Measurements from ENCODE around the gene B3GALT4.
"Not testable (repeated sequence)": the region's sequence is repeated elsewhere in the genome, so short reads cannot be mapped to it uniquely, and the experiment has no call there.

The B3GALT4 gene

DNA sequence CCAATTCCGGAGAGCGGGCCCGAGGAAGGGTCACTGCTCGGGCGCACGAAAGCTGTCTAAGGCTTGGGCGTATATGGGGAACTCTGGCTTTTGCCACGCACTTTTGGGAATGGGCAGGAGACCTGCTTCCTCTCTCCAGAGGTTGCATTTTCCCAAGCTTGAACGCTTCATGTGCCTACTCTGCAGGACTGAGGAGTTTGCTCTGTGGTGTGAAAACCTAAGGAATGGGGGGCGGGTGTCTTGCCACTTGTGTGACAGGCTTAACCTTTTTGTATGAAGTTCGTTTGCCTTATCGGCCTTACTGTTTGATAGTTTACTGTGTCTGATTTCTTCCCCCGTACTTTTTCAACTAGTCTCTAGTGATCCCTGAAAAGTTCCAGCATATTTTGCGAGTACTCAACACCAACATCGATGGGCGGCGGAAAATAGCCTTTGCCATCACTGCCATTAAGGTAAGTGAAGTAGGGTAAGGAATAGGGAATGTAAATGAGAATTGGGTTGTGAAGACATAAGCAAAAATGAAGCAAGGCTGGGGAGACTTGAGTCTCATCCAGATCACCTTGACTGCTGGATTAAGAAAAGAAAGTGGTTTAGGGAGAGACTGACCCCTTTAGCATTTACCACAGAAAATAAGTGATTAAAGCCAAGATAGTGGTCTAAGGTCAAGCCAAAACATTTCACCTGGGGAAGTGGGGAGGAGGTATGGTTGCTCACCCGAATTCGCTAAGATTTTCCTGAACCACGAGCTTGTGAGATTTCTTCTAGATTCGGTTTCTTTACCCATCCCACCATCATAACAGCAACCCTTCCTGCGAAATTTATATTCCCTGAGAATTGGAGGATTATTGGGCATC lies 4.4 kb upstream of the B3GALT4 start:
- no peak for DNase-seq

DNA sequence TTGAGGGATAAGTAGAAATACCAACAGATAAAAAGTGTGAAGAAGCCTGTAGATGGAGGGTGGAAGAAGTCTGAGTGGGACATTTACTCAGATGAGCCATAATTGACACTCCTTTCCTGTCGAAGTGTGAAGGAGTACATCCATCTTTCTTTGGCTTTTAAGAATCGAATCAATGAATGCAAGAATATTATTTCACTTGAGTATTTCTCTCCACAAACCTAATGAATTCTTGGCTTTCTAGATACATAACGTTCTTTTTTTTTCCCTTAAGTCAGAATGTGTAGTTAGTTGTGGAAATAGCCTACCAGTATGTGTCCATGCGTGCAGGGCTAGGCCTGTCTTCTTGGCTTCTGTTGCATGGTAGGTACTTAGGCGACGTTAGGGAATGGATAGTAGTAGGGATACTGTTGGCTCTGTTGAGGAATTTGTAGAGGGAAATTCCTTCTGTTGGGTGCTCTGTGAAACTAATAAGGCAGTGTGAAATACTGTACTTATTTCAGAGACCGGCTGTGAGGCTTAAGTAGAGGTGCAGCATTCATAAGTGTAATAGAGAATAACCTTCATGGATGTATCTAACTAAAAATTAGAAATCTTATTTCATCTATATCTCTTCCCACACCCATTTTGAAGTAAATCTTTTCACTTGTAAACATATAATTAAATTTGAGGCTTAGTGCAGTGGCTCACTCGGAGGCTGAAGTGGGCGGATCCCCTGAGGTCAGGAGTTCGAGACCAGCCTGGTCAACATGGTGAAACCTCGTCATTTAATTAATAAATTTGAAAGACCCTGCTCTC lies 3.6 kb upstream of the B3GALT4 start:
- DNase-seq = no peak

DNA sequence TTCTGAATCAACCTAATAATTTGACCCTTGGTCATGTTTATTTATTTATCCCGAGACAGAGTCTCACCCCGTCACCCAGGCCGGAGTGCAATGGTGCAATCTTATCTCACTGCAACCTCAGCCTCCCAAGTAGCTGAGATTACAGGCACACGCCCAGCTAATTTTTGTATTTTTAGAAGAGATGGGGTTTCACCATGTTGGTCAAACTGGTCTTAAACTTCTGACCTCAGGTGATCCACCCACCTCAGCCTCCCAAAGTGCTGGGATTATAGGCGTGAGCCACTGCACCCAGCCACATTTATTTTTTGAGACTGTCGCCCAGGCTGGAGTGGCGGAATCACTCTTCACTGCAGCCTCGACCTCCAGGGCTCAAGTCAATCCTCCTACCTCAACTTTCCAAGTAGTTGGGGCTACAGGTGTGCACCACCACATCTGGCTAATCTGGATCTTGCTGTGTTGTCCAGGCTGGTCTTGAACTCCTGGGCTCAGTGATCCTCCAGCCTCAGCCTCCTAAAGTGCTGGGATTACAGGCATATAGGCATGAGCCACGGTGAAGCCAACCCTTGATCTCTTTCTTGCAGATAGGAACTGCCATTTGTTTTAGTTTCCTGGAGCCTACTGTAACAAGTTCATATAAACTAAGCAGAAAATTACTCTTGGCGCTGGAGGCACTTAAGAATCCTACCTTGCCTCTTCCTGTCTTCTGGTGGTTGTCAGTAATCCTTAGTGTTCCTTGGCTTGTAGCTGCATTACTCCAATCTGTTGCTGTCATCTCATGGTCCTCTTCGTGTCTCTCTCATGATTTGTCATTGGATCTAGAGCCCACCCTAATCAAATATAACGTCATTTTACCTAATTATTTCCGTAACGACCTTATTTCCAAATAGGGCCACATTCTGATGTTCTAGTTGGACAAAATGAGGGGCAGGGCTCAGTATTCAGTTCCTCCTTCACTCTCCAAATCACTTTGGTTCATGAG lies 2.7 kb upstream of the B3GALT4 start:
- no peak for DNase-seq

DNA sequence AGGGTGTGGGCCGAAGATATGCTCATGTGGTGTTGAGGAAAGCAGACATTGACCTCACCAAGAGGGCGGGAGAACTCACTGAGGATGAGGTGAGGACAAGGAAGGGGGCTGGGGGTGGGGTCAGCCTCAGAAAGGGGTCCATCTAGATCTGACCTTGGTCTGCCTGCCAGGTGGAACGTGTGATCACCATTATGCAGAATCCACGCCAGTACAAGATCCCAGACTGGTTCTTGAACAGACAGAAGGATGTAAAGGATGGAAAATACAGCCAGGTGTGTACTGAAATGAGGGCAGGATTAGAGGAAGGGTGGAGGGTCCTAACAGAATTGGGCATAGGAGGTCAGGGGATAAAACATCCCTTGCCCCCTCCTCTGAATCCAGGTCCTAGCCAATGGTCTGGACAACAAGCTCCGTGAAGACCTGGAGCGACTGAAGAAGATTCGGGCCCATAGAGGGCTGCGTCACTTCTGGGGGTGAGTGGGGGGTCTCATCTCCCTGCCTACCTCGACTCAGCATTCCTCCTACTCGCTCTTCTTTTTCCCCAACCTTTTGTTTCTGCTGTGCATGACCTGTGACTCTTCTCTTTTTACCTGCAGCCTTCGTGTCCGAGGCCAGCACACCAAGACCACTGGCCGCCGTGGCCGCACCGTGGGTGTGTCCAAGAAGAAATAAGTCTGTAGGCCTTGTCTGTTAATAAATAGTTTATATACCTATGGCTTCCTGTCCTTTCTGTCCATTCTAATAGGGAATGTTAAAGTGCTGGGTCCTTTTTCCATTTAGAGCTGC lies 935 bp upstream of the B3GALT4 start:
- not testable (repeated sequence) for DNase-seq

DNA sequence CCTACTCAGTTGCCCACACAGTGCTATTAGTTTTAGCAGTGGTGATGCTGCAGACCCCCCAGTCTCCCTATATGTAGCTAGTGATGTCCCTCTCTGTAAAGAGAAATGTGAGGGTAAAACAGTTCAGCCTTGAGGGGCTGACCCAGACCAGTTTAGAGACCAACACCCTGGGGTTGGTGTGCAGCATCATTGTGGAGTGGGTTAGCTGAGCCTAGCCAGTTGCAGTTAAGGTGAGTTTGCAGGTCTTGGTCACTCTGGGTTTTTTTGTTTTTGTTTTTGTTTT lies 401 bp upstream of the B3GALT4 start:
- DNase-seq = no peak

DNA sequence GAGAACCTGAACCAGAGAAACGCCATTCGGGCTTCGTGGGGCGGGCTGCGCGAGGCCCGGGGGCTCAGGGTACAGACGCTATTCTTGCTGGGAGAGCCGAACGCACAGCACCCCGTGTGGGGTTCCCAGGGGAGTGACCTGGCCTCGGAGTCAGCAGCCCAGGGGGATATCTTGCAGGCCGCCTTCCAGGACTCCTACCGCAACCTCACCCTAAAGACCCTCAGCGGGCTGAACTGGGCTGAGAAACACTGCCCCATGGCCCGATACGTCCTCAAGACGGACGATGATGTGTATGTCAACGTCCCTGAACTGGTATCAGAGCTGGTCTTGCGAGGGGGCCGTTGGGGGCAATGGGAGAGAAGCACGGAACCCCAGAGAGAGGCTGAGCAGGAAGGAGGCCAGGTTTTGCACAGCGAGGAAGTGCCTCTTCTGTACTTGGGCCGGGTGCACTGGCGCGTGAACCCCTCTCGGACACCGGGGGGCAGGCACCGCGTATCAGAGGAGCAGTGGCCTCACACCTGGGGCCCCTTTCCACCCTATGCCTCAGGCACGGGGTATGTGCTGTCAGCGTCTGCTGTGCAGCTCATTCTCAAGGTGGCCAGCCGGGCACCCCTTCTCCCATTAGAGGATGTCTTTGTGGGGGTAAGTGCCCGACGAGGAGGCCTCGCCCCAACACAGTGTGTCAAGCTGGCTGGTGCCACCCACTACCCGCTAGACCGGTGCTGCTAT lies 904 bp downstream of the B3GALT4 start:
- peak; percentile 39 for DNase-seq

DNA sequence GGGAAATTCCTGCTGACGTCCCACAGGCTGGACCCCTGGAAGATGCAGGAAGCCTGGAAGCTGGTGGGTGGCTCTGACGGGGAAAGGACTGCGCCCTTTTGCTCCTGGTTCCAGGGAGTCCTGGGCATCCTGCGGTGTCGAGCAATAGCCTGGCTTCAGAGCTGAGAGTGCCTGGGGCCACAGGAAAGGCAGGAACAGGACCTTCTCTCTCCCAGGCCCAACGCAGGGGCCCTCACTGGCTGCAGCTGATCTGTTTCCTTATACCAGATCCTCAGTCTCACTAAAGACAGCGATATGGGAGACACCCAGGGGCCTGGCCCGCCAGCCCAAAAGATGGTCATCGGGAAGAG lies 1.4 kb downstream of the B3GALT4 start:
- no peak for DNase-seq

DNA sequence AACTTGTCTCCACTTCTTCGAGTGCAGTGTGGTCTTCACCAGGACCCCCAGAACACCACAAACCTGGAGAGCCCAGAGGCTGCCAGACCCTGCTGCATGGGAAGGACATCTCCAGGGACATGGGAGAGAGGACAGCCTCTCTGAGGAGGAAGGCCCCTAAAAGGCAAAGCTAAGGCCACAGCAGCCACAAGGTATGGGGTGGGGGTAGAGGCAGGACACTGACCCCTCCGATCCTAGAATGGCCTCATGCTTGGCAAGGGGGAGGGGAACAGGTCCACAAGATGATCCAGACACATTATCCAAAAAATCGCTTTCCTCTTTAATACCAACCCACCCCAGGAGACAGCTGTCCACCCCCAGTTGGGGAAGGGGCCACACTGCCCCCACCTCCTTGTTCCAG lies 1.9 kb downstream of the B3GALT4 start:
- no peak for DNase-seq

DNA sequence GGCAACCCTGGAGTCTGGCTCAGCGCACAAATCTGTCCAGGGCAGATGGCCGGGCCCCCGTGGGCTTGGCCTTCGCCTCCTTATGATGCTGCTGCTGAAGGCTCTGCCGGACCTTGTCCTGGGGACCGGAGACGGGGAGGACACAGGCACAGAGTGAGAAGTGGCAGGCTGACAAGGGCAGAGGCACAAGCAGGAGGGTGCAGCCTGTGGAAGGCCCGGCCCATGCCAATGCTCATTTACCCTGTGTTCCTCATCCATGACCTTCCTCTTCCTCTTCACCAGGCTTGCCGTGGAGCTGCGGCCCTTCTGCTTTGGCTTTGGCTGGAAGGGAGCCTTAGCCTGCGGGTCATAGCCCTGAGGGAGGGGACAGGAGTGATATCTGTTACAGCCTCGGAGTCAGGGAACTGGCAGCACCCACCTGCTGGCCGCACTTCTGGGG lies 2.4 kb downstream of the B3GALT4 start:
- no peak for DNase-seq

DNA sequence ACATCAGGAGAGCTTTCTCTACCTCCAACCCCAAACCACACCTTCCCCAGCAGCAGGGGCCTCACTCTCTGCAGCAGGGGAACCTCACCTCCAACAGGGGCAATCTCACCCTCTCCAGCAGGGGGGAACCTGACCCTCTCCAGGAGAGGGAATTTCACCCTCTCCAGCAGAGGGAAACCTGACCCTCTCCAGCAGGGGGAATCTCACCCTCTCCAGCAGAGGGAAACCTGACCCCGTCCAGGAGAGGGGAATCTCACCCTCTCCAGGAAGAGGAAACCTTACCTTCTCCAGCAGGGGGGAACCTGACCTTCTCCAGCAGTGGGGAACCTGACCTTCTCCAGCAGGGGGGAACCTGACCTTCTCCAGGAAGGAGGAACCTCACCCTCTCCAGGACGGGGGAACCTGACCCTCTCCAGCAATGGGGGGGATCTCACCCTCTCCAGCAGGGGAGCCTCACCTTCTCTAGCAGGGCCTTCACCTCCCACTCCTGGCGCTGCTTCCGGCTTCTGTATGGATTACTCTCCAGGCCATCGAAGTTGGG lies 3.1 kb downstream of the B3GALT4 start:
- DNase-seq = no peak

DNA sequence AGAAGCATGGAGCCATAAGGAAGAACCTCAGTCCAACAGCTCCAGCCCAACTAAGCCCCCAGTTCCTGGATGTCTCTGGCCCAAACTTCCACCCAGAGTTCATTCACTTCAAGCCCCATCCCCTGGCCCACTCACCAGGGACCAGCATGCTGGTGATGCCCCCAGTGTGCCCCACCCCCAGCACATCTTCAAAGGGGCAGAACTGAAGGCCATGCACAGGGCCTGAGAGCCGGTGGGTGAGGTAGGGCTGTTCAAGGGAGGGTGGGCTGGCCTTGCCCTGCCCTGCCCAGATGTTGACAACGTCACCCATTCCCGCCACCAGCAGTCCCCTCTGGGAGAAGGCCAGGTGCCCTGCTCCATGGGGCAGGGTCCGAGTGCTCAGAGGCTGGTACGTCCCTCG lies 3.6 kb downstream of the B3GALT4 start:
- no peak for DNase-seq

DNA sequence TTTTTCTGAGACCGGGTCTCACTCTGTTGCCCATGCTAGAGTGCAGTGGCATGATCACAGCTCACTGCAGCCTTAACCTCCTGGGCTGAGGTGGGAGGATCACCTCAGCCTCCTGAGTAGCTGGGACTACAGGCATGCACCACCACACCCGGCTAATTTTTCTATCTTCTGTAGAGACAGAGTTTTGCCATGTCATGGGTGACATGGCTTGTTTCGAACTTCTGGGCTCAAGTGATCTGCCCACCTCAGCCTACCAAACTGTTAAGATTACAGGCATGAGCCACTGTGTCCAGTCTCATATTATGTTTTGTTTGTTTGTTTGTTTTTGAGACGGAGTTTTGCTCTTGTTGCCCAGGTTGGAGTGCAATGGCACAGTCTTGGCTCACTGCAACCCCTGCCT lies 8.3 kb downstream of the B3GALT4 start:
- not testable (repeated sequence) for DNase-seq

DNA sequence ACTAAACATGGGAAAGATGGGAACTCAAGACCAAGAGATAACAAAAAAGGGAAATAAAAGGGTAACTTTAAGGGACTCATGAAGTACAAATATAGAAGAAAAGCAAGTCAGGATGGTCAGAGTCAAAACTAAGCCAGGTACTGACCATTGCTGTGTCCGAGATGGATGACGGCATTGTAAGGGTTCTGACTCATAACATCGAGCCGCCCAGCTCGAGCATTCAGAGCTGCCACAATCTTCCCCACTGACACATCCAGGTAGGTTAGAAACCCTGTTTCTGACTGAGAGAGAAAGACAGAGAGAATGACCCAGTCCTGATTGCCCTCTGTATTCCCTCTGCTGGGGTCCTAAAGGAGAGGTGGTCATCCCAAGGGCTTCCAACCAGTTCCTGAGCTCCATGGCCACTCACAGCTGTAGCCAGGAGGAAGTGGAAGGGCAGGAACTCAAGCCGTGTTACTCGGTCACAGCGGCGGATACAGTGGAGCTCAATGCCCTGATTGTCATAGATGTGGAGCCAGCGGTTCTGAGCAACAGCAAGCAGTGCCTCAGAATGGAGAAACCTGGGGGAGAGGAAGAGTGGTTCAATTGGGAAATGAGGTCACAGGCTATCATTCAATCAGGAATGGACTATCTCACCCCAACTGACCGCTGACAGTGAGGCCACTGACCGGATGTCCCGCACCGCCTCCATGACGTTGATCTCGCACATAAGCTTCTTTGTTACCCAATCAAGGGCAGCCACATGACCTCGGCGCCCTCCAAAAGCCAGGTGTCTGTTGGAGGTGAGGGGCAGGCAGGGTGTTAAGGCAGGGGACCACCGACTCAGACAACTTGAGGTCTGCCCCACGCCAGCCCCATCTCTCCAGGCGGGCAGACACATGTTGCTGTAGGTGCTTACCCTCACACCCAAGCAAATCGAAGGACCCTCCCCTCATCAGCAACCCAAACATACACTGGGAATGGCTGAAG lies 10.3 kb downstream of the B3GALT4 start:
- DNase-seq = no peak

DNA sequence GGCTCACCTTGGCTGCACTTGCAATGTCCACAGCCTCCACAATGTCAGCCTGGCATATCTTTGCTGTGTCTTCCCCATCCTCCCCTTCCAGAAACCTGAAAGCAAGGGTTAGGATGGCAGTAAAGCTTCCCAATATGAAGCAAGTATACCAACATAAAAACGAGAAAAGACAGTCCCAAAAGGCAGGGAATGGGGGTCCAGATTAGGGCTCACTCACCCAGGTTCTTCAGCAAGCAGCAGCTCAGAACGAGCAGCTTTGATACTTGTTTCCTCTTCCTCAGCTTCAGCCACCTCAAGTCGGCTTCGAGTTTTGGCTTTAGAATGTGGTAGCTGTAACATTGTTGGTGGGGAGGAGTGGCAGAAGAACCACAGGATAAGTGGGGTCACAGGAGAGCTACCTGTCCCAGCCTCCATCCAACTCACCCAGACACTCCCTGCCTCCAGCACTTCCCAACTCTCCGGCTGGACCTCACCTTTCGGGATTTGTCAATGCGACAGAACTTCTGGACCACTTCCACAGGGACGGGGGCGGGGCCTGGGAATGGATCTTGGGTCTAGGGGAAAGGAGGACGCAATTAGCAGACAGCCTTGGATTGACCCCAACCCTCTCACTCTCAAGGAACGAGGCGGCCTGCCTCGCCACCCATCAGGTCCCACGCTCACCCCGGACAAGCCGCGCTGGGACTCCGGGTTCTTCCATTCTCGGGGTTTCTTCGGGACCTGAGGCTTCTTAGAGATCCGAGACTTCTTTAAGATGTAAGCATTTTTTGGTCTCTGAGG lies 11.4 kb downstream of the B3GALT4 start:
- DNase-seq = no peak

DNA sequence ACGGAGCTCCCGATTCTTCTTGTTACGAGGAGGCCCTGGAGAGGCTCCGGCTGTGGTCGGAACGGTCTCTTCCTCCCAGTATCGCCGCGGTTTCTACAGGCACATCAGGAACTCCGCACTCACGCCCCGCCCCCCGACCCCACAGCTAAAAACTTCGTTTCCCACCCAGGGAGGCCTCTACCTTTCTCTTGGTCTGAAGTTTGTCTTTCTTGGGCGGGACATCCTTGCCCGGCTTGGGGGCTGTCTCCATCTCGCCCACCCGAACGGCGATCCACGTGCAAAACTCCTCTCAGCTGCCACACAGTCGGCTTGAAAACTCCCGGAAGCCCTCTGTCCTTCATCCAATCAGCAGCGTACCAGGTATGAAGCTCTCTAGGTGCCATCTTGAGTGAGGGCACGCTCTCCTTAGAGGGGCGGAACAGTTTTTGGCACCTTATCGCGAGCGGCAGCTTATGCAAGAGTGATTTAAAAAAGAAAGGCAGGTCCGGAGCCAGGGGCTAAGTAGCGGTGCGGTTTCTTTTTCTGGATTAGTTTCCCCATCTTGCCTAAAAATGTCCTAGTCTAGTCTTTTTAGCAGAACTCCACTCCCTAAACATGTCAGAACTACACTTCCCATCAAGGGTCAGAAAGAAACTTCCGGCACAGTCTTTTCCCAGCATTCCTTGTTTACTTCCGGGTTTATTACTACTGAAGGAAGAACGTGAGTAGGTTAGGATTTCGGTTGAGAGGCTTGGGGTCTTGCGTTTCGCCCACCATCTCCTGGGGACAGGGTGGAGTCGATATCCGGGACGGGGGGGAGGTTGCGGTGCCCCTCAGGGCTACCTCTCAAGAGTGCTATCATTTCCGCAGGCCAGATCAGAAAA lies 12.2 kb downstream of the B3GALT4 start, which contains the start of the genes PFDN6 and WDR46:
PFDN6 (plus strand) TSS at position 681 of the 863 bp plus-strand sequence. CDS start 256 bp downstream, outside the sequence.
WDR46 (minus strand) TSS at position 319 of the 863 bp plus-strand sequence; CDS start at position 250, 69 bp downstream.
- peak; percentile 87 for DNase-seq

DNA sequence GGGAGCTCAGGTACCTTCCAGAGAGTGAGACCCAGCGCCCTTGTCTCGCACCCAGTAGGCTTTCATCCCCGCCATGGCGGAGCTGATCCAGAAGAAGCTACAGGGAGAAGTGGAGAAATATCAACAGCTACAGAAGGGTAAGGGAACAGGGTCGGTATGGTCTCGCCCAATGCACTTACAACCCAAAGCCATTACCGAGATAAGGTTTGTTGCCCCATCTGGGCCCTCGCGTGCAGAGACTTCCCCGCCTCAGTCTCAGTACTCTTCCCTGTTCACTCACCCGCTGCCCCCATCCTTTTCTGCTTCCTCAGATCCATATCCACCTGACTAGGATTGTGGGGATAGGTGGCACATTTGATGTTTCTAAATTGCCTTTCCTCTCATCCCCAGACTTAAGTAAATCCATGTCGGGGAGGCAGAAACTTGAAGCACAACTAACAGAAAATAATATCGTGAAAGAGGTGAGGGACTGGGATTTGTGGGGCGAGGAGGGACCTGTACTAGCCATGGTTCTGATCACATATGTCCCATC lies 12.9 kb downstream of the B3GALT4 start:
- no peak for DNase-seq

DNA sequence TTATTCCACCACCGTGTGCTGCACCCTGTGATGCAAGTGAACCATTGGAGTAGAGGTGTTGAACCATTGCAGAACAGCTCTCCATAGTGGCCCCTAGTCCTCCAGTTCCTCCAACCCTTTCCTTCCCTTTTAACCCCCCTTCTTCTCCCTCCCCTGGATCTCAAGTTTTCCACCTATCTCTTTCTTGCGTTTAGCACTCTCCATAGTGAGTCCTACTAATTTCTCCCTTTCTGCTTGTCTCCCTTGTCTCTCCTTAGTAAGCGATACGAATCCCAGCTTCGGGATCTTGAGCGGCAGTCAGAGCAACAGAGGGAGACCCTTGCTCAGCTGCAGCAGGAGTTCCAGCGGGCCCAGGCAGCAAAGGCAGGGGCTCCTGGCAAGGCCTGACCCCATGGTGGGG lies 13.5 kb downstream of the B3GALT4 start:
- no peak for DNase-seq

Data from stimulated activated CD4-positive, alpha-beta T cell treated with anti-CD3 and anti-CD28 coated beads, Interleukin-4, amount 100 ng/mL, for 24 hours (primary cell).